HG03520 (cell line): ENCODE data around the gene GNB4.
A peak's percentile ranks its signal among the peaks of the same experiment; 100 is the strongest.

Experiments used
- ATAC-seq: cut with Tn5 transposase; IDR thresholded peaks from one replicate; pipeline ENCODE4 v1.9.1; 2021; ENCODE audit warnings: mild to moderate bottlenecking, moderate library complexity; ENCODE audit not compliant: unreplicated experiment

Gene GNB4

GRCh38 chr3:179369621-179370020 is 81.6 kb downstream of the GNB4 start:
- ATAC-seq, result no peak

- ATAC-seq, result no peak
Measured at GRCh38 chr3:179363332-179363731, 87.9 kb downstream of the GNB4 start.

DNA sequence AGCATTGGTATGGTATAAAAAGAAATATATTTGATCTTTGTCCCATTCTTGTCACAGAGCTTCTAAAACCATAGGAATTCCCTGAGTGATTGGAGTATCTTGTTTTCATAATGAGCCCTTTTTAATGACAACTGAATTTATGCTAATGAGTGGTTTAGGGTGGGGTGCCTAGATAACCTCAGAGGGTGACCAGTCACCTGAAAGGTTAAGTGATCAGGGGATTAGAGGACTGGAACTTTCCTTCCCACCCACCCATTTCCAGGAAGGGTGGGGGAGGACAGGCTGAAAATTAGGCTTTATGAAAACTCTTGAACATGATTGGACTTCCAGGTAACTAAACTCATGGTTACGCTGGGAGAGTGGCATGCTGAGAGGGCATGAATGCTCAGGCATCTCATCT is 95.3 kb downstream of the GNB4 start:
- no peak for ATAC-seq

GRCh38 chr3:179348325-179349013 is 102.8 kb downstream of the GNB4 start:
- ATAC-seq, result peak; percentile 74

DNA sequence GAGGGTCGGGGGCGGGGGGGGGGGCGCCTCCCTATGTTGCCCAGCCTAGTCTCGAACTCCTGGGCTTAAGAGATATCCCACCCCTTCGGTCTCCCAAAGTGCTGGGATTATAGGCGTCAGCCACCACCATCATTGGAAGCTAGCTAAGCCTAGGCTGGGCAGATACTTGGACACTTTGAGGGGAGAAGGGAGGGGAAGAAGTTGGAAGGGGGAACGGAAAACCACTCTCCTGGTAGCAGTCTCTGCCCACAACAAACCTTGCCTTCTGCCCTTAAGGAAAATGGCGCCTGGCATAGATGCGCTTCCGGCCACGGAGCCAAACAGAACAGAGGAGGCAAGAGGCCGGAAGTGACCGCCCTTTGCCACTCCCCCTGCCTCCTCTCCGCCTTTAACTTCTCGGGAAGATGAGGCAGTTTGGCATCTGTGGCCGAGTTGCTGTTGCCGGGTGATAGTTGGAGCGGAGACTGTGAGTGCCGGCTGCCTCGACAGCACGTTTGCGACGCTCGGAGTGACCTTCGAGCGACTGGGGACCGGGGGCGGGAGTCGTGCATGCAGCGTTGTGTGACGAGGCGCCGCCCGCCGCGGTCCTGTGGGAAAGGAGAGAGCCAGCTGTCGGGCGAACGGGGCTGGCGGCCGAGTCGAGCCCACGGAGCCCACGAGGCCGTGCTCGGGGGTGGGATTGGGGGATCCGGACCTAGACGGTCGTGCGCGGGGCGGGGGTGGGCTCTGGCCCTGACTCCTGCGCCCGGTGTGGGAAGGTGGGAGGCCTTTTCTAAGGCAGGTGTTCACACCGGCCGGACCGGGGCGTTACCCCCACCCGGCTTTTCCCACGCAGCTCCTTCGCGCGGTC is 103.7 kb downstream of the GNB4 start, which contains the start of gene MFN1:
TSS of gene MFN1 (plus strand) at position 365 of the 850 bp plus-strand sequence. CDS start 1,143 bp downstream, outside the sequence.
- ATAC-seq, result peak; percentile 87
